Liver (tissue), 9 donors: ENCODE measurements around the gene SMIM10L2A. TPM values are rescaled to one million over a fixed set of nuclear protein-coding genes. Genes with fewer than 3 reads are reported as not detected.
"Not testable (repeated sequence)": the region's sequence is repeated elsewhere in the genome, so short reads cannot be mapped to it uniquely, and the experiment has no call there.

Experiments used
- DNase-seq: peaks from one replicate; pipeline ENCODE4 v3.0.0-alpha.2; 2017; ENCODE audit warnings: low spot score
- H3K27ac ChIP-seq, 2 donors: one replicate each; pipeline ENCODE4 v1.7.0; 2013; ENCODE audit warnings: inconsistent platforms in 2 of 2, low read length in 2 of 2, control low read depth in 1 of 2, low read depth in 1 of 2, mild to moderate bottlenecking in 1 of 2
- H3K27me3 ChIP-seq, 4 donors: one replicate each; pipeline versions ENCODE4 v1.6.1 to v1.7.0; 2013; ENCODE audit warnings: low read length in 3 of 4, inconsistent platforms in 1 of 4, mild to moderate bottlenecking in 1 of 4, moderate library complexity in 1 of 4; ENCODE audit not compliant: control insufficient read depth in 4 of 4, insufficient read depth in 4 of 4
- H3K36me3 ChIP-seq, 4 donors: one replicate each; pipeline versions ENCODE4 v1.6.1 to v1.7.0; 2013; ENCODE audit warnings: low read length in 3 of 4, mild to moderate bottlenecking in 3 of 4, low read depth in 1 of 4, moderate library complexity in 1 of 4; ENCODE audit not compliant: control insufficient read depth in 4 of 4, insufficient read depth in 3 of 4
- H3K4me1 ChIP-seq, 4 donors: one replicate each; pipeline versions ENCODE4 v1.6.1 to v1.7.0; 2013; ENCODE audit warnings: low read length in 3 of 4, mild to moderate bottlenecking in 3 of 4, moderate library complexity in 1 of 4; ENCODE audit not compliant: control insufficient read depth in 4 of 4, insufficient read depth in 4 of 4
- H3K4me3 ChIP-seq, 3 donors: one replicate each; pipeline versions ENCODE4 v1.6.1 to v1.7.0; 2013; ENCODE audit warnings: low read length in 3 of 3, control low read depth in 1 of 3, low read depth in 1 of 3, mild to moderate bottlenecking in 1 of 3
- H3K9ac ChIP-seq, 2 donors: one replicate each; pipeline ENCODE4 v1.7.0; 2013; ENCODE audit warnings: low read length in 2 of 2, mild to moderate bottlenecking in 2 of 2, moderate library complexity in 2 of 2, control low read depth in 1 of 2, low read depth in 1 of 2
- H3K9me3 ChIP-seq, 4 donors: one replicate each; pipeline versions ENCODE4 v1.6.1 to v1.7.0; 2013; ENCODE audit warnings: low read length in 3 of 4; ENCODE audit not compliant: control insufficient read depth in 4 of 4
- ATF3 ChIP-seq: IDR thresholded peaks from 2 replicates; pipeline ENCODE4 v1.6.1; 2016; ENCODE audit warnings: antibody characterized with exemption
- CTCF ChIP-seq: fragments of 150-350 bp; IDR thresholded peaks from 2 replicates; pipeline ENCODE4 v1.5.1; 2017; ENCODE audit warnings: improper control_type of control experiment, low read depth, low read length; ENCODE audit not compliant: missing input control
- FOXA1 ChIP-seq: IDR thresholded peaks from 2 replicates; pipeline ENCODE4 v1.6.1; 2016; ENCODE audit warnings: antibody characterized with exemption
- FOXA2 ChIP-seq: IDR thresholded peaks from 2 replicates; pipeline ENCODE4 v1.6.1; 2016; ENCODE audit warnings: antibody characterized with exemption
- GABPA ChIP-seq, 2 donors: IDR thresholded peaks in 1 of 2; conservative IDR thresholded peaks in 1 of 2; 2 replicates each; pipeline ENCODE4 v1.6.1; 2016; ENCODE audit warnings: antibody characterized with exemption in 2 of 2, mild to moderate bottlenecking in 1 of 2, moderate library complexity in 1 of 2
- HNF4A ChIP-seq, 2 donors: conservative IDR thresholded peaks; 2 replicates each; pipeline ENCODE4 v1.6.1; 2016; ENCODE audit warnings: antibody characterized with exemption in 2 of 2, mild to moderate bottlenecking in 2 of 2
- HNF4G ChIP-seq: IDR thresholded peaks from 2 replicates; pipeline ENCODE4 v1.6.1; 2016; ENCODE audit warnings: antibody characterized with exemption
- JUND ChIP-seq, 2 donors: IDR thresholded peaks; 2 replicates each; pipeline ENCODE4 v1.6.1; 2016; ENCODE audit warnings: antibody characterized with exemption in 2 of 2
- MAX ChIP-seq: IDR thresholded peaks from 2 replicates; pipeline ENCODE4 v1.6.1; 2016; ENCODE audit warnings: antibody characterized with exemption
- NR2F2 ChIP-seq: IDR thresholded peaks from 2 replicates; pipeline ENCODE4 v1.6.1; 2016; ENCODE audit warnings: antibody characterized with exemption
- RAD21 ChIP-seq, 2 donors: IDR thresholded peaks; 2 replicates each; pipeline ENCODE4 v1.6.1; 2016; ENCODE audit warnings: antibody characterized with exemption in 2 of 2, mild to moderate bottlenecking in 2 of 2
- REST ChIP-seq: IDR thresholded peaks from 2 replicates; pipeline ENCODE4 v1.6.1; 2016; ENCODE audit warnings: antibody characterized with exemption, mild to moderate bottlenecking
- RXRA ChIP-seq, 2 donors: IDR thresholded peaks; 2 replicates each; pipeline ENCODE4 v1.6.1; 2017 to 2018; ENCODE audit warnings: antibody characterized with exemption in 2 of 2, mild to moderate bottlenecking in 1 of 2
- SP1 ChIP-seq: IDR thresholded peaks from 2 replicates; pipeline ENCODE4 v1.6.1; 2018; ENCODE audit warnings: antibody characterized with exemption, mild to moderate bottlenecking
- TAF1 ChIP-seq: conservative IDR thresholded peaks from 2 replicates; pipeline ENCODE4 v1.6.1; 2016; ENCODE audit warnings: antibody characterized with exemption, mild to moderate bottlenecking
- YY1 ChIP-seq: IDR thresholded peaks from 2 replicates; pipeline ENCODE4 v1.6.1; 2016; ENCODE audit warnings: antibody characterized with exemption, mild to moderate bottlenecking
- ZBTB33 ChIP-seq: IDR thresholded peaks from 2 replicates; pipeline ENCODE4 v1.6.1; 2016; ENCODE audit warnings: antibody characterized with exemption
- WGBS: extraction: QIAGEN DNeasy Blood & Tissue Kit; methylation state at CpG from one replicate; pipeline ENCODE4 v1.1.7; 2013; 5-methylcytosine and 5-hydroxymethylcytosine counted together
- polyA plus RNA-seq, 2 donors: library from polyadenylated mRNA; stranded (reverse) in 1 of 2; unstranded in 1 of 2; fragments of 200-250 nt in 1 of 2; fragments of >200 nt in 1 of 2; fragmentation: Nextera tagmentation in 1 of 2; extraction: Ambion mirVana in 1 of 2; gene quantifications; one replicate each; pipeline versions ENCODE4 v1.2.1 to v1.2.3, GENCODE V29; 2013 to 2015
- total RNA-seq, 2 donors: library from RNA; depleted of rRNA; stranded (reverse); fragments of >200 nt; gene quantifications; one replicate each; pipeline ENCODE4 v1.2.3, GENCODE V29; 2014
- donor health status: healthy.
- donor health status: healthy.
- donor health status: healthy.
- donor health status: healthy.
- donor health status: healthy.

Gene SMIM10L2A
- total and polyA plus RNA-seq, 4 donors = 0.07 to 0.98 (median 0.13) TPM

- no peak overlapping the region for H3K27ac ChIP-seq
- TF ChIP-seq NR2F2 (no peak), FOXA2 (no peak), CTCF (no peak), YY1 (no peak), RAD21 (IDR thresholded peaks at IDR 0.05) (no peak), JUND (IDR thresholded peaks at IDR 0.05) (no peak), FOXA1 (no peak), HNF4G (no peak), HNF4A (conservative IDR thresholded peaks at IDR 0.05) (no peak), GABPA (IDR thresholded peaks at IDR 0.05 in 1 of 2, conservative IDR thresholded peaks at IDR 0.05 in 1 of 2) (no peak), MAX (no peak), RXRA (IDR thresholded peaks at IDR 0.05) (no peak), SP1 (no peak), REST (no peak), ATF3 (no peak), ZBTB33 (no peak), TAF1 (no peak)
- H3K27me3 ChIP-seq = peaks cover 0 to 3% (median 0%) of the 10 kb centered on the region in 4 donors
These were observed 33.1 kb downstream of the SMIM10L2A start for GRCh38 chrX:135454816-135455215.

GRCh38 chrX:135461756-135462155, 40.0 kb downstream of the SMIM10L2A start:
- H3K27me3 ChIP-seq, H3K4me3 ChIP-seq, H3K27ac ChIP-seq, DNase-seq, H3K4me1 ChIP-seq, H3K9ac ChIP-seq, H3K36me3 ChIP-seq, H3K9me3 ChIP-seq: not testable (repeated sequence)
- WGBS = 81% methylated on average over 2 of the region's 2 CpGs

More at GRCh38 chrX:135454816-135455215, 33.1 kb downstream of the SMIM10L2A start:
- DNase-seq = no peak
- Histone ChIP-seq H3K4me3 (no peak overlapping the region), H3K4me1 (no peaks in the 10 kb centered on the region), H3K36me3 (no peaks in the 10 kb centered on the region), H3K9ac (no peak overlapping the region), H3K9me3 (peaks cover 0 to 3% (median under 1%) of the 10 kb centered on the region in 4 donors)
- 54% methylated on average over 4 of the region's 4 CpGs for WGBS
